Activated CD4-positive, CD25-positive, alpha-beta regulatory T cell treated with anti-CD3 and anti-CD28 coated beads, Interleukin-2, amount 50 U/mL, for 72 hours (primary cell): ENCODE data around the gene RPL32.
"Not testable (repeated sequence)": the region's sequence is repeated elsewhere in the genome, so short reads cannot be mapped to it uniquely, and the experiment has no call there.

Source experiments
- DNase-seq: peaks from one replicate; pipeline ENCODE4 v3.0.0; 2021

The RPL32 gene

DNA sequence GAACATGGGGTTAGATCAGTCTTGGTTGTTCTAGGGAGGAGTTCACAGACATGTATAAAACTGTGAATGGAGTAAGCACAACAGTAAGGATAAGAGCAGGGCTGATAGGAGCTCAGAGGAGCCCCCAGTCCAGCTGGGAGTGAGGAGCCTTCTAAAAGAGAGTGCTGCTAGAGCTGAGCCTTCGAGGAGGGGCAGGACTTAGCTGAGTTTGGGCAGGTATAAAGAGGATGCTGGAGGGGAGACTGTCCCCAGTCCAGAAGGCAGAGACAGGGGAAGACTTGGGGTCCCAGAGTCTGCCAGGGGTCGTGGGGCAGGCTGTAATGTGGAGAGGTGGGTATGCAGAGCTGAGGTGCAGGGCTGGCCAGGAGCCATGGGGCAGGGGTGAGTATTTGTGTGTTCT, 32.8 kb downstream of the RPL32 start:
- DNase-seq: no peak

DNA sequence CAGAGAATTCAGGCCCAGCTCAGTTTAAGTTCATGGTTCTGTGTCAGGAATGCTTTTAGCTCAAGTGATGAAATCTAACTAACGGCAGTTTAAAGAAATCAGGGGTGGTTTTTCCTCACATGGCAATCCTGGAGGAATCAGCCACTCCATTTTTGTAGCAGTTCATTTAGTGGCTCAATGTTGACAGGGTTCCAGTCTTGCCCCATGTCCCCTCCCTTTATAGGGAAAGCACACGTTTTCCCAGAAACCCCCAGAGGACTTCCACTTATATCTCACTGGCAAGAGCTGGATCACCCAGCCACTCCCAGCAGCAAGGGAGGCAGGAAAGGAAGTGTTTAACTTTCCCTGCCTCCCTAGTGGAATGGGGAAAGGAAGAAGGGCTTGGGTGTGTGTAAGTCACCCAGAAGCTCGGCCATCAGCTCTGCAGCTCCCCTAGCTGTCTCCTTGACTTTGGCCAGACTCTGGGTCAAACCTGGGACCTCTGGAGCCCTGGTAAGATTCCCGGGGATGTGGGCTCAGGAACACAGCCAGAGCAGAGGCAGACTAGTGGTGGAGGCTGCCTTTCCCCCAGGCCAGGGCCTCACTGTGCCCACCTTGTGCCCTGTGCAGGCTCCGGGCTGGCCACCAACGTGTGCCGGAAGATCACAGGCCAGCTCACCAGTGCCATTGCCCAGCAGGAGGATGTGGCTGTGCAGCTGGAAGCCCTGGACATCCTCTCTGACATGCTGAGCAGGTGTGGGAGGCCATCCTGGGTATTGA, 33.6 kb downstream of the RPL32 start:
- no peak for DNase-seq

DNA sequence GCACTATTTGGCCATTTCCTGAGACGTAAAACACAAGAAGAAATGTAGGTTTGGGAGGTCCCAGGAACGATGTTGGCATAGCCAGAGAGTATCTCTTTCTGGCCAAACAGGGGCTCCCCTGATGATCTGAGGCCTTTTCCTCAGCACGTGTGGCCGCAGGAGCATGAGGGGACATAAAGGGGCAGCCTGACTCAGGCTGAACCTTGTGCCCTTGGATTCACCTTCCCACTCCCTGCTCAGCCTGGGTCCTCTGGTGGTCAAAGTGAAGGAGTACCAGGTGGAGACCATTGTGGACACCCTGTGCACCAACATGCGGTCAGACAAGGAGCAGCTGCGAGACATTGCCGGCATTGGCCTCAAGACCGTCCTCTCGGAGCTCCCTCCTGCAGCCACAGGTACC, 34.3 kb downstream of the RPL32 start:
- no peak for DNase-seq

- DNase-seq: no peak
Measured at GRCh38 chr3:12803371-12803770, 38.0 kb downstream of the RPL32 start.

- DNase-seq: no peak
Measured at GRCh38 chr3:12799525-12800440, 41.6 kb downstream of the RPL32 start.

DNA sequence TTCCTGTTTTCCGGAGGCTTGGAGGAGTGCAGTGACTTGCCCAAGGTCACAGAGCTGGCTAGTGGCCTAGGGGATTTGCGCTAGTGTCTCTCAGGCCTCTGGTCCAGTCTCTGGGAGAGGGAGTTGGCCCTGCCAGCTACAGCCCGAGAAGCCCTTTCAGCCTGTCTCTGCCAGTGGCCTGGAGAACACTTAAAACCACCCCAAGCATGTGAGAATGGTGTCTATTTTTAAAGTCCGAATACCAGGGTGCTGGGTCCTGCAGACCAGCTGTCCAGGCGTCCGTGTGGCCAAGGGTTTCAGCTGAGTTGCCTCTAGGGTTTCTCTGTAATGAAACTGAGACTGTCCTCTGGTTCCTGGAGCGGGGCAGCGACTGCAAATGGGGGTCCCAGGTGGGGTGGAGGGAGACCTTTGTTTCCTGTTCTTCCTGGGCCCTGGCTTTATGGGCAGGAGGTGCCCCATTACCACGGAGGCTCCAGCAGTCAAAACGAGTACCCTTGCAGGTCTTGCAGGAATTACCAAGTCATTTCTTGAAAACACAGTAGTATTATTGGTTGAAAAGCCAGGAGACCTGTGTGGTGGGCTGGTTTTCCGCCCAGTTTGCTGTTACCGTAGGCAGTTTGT, 42.7 kb downstream of the RPL32 start:
- no peak for DNase-seq

- DNase-seq: no peak
Measured at GRCh38 chr3:12797892-12798558, 43.3 kb downstream of the RPL32 start.

DNA sequence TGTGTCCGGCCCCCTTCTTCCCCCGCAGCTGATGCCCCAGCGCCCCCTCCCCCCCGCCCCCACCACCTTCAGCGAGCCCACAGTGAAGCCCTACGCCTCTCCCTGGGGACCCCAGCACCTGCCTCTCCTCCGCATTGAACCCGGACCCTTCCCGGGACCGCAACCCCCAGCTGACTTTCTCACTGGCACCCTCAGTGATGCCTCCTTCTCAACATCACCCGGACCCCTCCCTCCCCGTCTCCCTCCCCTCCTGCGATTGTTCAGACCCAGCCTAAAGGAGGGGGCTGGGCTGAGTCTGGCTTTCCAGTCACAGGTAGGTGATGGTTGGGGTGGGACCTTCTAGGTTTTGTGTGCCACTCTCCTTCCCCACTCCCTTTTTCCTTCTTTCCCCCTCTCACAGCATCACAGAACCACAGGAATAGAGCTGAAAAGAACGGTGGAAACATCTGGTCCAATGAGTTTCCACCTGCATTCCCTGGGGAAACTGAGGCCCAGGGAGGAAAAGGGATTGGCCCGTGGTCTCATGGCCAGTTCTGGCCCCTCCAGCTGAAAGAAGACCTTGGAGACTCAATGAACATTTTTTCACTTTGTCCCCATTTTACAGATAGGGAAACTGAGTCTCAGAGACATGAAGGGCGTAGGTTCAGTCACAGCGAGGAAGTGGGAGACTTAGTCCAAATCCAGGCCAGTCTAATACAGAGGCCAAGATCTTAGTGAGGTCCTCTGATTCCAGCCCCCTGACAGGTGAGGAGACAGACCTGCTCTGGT, 44.1 kb downstream of the RPL32 start:
- DNase-seq: no peak

GRCh38 chr3:12796171-12797123, 44.9 kb downstream of the RPL32 start, which contains the start of gene CAND2:
Gene CAND2 (plus strand): TSS chr3:12796680. CDS start chr3:12796721, 41 bp downstream.
- peak; percentile 52 for DNase-seq

- no peak for DNase-seq
Measured at GRCh38 chr3:12793701-12794100, 47.7 kb downstream of the RPL32 start.

GRCh38 chr3:12791430-12791829, 49.9 kb downstream of the RPL32 start:
- DNase-seq: no peak

GRCh38 chr3:12787967-12788690, 53.2 kb downstream of the RPL32 start:
- DNase-seq: not testable (repeated sequence)

- peak; percentile 68 for DNase-seq
Measured at GRCh38 chr3:12787346-12787745, 54.0 kb downstream of the RPL32 start.

GRCh38 chr3:12785096-12785495, 56.3 kb downstream of the RPL32 start:
- DNase-seq: no peak
